ENCODE data around the gene RPUSD3. TPM values are rescaled to one million over a fixed set of nuclear protein-coding genes. Genes with fewer than 3 reads are reported as not detected.
A peak's percentile ranks its signal among the peaks of the same experiment; 100 is the strongest.

RPUSD3 gene
- total and polyA plus RNA-seq, 8 donors = 12.4 to 20.6 (median 16.3) TPM

GRCh38 chr3:9795207-9795606 lies 48.6 kb downstream of the RPUSD3 start:
- Histone ChIP-seq H3K27me3 (no peaks in the 10 kb centered on the region), H3K4me3 (no peak overlapping the region), H3K36me3 (peaks cover 3 to 29% (median 14%) of the 10 kb centered on the region in 3 donors), H3K27ac (no peak overlapping the region), H3K4me1 (peaks cover 0 to 13% (median 3%) of the 10 kb centered on the region in 3 donors), H3K9me3 (no peaks in the 10 kb centered on the region)
- no peak for TF ChIP-seq CTCF (IDR thresholded peaks at IDR 0.05)
- 87 to 91% methylated on average over 5 of the region's 5 CpGs for whole genome bisulfite sequencing, 2 donors
- ATAC-seq = no peak
- FAIRE-seq = no peak
- intact Hi-C loops (cut with DNase I) = no loop called here
- DNase-seq = no peak

GRCh38 chr3:9794400-9794799 lies 49.4 kb downstream of the RPUSD3 start:
- WGBS, 2 donors = 93 to 94% methylated on average over 11 of the region's 11 CpGs
- H3K4me1 ChIP-seq = peaks cover 0 to 13% (median 3%) of the 10 kb centered on the region in 3 donors
- intact Hi-C loops (cut with DNase I) = no loop called here
- H3K36me3 ChIP-seq = peaks cover 3 to 21% (median 6%) of the 10 kb centered on the region in 3 donors
- no peak overlapping the region for H3K27ac ChIP-seq
- H3K27me3 ChIP-seq = no peaks in the 10 kb centered on the region
- no peak for TF ChIP-seq CTCF (IDR thresholded peaks at IDR 0.05)
- ATAC-seq (no peak), FAIRE-seq (no peak), DNase-seq (no peak)
- H3K9me3 ChIP-seq = no peaks in the 10 kb centered on the region
- no peak overlapping the region for H3K4me3 ChIP-seq

DNA sequence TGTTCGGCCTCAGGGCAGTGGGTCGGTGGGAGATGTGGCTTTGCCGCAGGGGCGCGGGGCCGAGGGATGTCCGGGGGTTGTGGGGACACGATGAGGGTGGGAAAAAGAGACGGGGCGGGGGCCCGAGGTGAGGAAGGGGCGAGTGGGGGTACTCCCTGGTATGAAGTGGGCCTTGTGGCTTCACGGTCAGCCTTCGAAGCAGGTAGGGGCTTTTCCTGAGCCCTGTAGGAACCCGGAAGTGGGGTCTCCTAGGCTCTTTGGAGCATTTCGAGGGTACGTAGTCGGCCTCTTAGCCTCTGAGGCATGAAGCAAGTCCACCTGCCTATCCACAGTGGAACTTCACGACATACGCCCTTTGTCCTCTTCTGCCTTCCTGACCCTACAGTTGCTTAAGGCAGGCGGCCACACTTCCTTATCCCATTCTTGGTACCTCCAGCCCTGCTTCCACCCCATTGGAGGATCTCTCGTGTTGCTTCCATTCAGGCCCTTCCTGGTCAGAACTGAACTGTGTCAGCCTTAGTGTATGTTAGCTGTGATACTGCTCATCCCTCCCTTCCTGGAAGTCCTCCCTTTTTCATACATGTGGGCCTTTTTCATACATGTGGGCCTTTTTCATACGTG lies 50.5 kb downstream of the RPUSD3 start:
- Histone ChIP-seq H3K36me3 (peaks cover 0 to 10% (median 0%) of the 10 kb centered on the region in 3 donors), H3K4me1 (peaks cover 0 to 13% (median 3%) of the 10 kb centered on the region in 3 donors), H3K27ac (peak overlapping the region; percentile 84 to 90 (median 88)), H3K27me3 (no peaks in the 10 kb centered on the region), H3K9me3 (no peaks in the 10 kb centered on the region), H3K4me3 (peak overlapping the region; percentile 78 to 94 (median 86))
- FAIRE-seq (no peak), ATAC-seq (peak in 3 of 4 donors; percentile 1 to 15 (median 14)), DNase-seq (no peak)
- WGBS, 2 donors = 0 to 1% methylated on average over 21 to 23 of the region's 23 CpGs
- TF ChIP-seq CTCF (IDR thresholded peaks at IDR 0.05) = no peak
- intact Hi-C loops (cut with DNase I) = no loop called here

DNA sequence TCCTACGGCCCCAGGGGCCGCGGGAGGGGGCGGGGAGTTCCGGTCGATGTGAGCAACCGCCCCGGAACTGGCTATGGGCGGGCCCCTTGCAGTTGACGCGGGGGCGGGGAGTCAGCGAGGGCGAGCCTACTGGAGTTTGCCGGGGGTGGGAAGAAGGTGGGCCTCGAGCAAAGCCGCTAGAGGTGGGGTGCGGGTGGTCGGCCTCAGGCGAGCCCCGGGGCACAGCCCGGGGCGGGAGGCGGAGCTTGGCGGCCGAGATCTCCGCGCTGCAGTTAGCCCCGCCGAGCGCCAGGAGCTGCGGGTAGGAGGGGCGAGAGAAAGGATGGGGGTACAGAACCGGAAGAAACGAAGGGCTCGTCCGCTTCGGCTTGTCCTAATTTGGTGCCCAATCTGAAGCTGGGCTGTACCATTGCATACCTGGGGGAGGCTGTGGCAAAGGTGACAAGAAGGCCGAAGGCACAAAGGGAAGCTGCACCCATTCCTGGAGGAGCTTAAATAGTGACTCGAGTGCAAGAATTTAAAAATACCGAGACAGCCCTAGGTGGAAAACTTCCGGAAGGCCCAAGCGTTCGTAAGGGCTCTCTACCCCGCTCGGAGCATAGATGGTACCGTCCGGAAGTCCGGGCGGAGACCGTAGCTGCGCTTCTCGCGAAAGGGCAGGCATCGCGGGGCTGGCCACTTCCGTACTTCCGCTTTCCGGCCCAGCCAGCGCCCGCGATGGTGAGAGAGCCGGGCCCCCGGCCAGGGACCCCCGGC lies 51.2 kb downstream of the RPUSD3 start, which contains the start of the genes ARPC4 and TADA3:
Gene ARPC4, plus strand, starts transcription at position 678 of the 756 bp plus-strand sequence. Its CDS starts 40 bp downstream, at position 718.
Gene TADA3, minus strand, starts transcription at position 69 of the 756 bp plus-strand sequence. CDS start 1,007 bp downstream, outside the sequence.
- ATAC-seq (peak; percentile 93 to 98 (median 95)), FAIRE-seq (no peak), DNase-seq (peak; percentile 85 to 94 (median 89))
- Histone ChIP-seq H3K27ac (peak within 1 kb of the TSS; percentile 84 to 90 (median 88)), H3K36me3 (peaks cover 0 to 4% (median 0%) of the 10 kb centered on the region in 3 donors), H3K4me3 (peak within 1 kb of the TSS; percentile 78 to 94 (median 86)), H3K9me3 (no peaks in the 10 kb centered on the region), H3K4me1 (peaks cover 0 to 13% (median 3%) of the 10 kb centered on the region in 3 donors), H3K27me3 (no peaks in the 10 kb centered on the region)
- WGBS, 2 donors = 0 to 1% methylated on average over 64 to 65 of the region's 65 CpGs
- intact Hi-C loops (cut with DNase I) = no loop called here
- TF ChIP-seq CTCF (IDR thresholded peaks at IDR 0.05) = no peak

Measured in pancreas (tissue), 10 donors.